GM19193 (cell line): ENCODE measurements around the gene CHTOP.
A peak's percentile ranks its signal among the peaks of the same experiment; 100 is the strongest.

Experiments used
- POLR2A ChIP-seq: IDR thresholded peaks from 4 replicates; pipeline ENCODE4 v1.6.1; 2011; ENCODE audit not compliant: insufficient read depth, insufficient read length; ENCODE audit errors: extremely low read depth

Gene CHTOP

DNA sequence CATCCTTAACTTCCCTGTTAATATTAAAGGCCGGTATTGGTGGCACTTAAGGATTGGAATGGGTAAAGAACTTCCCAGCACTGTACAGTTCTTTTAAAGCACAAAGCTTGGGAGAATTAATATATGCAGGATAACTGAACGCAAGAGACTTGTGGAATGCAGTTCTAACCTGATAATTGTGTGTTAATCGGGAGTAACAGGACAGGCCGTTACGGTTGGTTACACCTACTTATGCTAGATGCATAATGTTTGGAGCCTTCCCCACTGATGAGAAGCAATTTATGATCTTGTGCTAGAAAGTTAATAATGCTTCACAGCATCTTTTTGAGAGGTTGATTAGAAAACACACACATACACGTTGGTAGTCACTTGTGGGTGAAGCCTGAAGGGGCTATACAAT lies 7.0 kb downstream of the CHTOP start:
- no peak for TF ChIP-seq POLR2A

DNA sequence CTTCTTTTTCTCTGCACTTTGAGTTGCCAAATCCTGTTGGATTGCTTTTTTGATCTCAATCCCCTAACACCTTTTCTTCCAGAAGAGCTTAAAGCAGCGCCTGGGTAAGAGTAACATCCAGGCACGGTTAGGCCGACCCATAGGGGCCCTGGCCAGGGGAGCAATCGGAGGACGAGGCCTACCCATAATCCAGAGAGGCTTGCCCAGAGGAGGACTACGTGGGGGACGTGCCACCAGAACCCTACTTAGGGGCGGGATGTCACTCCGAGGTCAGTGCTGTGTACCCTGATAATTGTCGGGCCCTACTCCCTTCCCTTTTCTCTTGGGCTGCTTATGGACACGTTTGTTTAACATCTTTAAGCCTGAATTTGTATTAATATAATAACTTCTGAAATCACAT lies 8.3 kb downstream of the CHTOP start:
- TF ChIP-seq POLR2A, result no peak

DNA sequence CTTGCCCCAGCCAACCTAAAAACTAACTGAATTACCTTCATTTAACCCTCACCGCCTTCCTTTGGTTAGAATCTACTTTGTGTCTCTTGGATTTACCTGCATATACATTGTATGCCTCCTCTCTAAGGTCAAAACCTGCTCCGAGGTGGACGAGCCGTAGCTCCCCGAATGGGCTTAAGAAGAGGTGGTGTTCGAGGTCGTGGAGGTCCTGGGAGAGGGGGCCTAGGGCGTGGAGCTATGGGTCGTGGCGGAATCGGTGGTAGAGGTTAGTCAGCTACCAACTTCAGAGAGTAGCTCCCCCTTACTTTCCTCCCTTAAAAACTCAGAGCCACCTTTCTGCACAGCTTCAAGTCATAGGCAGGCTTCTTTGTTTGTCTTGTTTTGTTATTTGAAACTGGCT lies 9.2 kb downstream of the CHTOP start:
- no peak for TF ChIP-seq POLR2A

DNA sequence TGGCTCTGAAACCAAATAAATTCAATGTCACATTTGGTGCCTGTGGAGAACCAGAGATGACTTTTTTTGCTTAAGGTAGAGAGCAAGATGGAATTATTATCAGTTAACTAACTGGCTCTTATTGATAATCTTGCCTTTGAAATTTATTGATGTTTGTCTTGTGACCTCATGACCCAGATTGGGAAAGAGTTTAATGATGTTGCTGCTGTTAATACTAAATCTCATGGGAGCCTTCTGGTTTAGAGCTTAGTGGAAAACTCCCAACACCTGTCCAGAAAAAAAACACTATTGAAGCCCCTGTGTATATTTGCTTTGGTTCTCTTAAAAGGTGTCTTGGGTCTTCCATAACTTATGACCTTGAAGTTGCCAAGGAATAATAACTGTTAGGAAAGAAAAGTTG lies 9.9 kb downstream of the CHTOP start:
- TF ChIP-seq POLR2A, result no peak

DNA sequence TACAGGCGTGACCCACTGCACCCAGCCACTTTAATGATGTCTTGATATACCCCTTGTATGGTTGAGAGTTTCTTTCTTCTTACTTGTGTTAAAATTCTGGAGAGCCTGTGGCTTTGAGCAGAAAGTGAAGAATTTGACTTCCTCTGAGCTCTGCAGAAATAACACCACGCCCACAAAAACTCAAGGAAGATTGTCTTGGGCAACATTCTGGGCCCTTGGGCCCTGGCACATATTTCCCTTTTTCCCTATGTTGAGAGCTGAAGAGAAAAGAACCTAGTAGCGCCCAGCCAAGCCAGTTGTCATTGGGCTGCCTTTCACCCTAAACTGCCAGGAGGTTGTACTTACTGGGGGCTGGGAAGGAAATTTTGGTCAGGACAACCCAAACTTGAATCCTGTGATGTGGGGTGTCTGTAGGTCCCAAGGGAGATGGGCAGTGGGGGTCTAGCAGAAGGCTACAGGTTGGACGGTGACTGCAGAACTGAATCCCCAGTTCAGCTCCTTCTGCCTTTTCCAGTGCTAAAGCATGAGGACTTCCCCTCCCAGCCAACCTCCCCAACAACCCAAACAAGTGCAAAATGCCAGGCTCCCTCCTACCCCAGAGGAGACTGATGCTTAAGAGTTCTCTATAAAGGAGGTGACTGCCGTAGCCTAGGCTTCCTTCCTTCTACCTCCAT lies 12.9 kb downstream of the CHTOP start:
- no peak for TF ChIP-seq POLR2A

DNA sequence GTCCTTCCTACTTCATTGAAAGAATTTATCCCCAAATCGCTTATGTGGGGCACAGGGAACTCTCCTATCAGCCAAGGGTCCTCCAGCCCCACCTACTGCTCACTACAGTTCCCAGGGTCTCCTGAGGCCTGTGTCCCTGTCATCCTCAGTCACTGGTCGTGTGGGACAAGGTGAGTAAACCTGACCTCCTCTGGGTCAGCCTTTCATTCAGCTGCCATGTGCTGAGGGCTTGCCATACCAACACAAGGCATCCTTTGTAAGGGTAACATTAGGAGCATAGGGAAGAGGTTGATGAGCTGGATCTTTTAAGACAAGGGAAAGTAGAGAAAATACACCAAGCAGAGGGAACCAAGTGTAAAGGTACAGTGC lies 13.5 kb downstream of the CHTOP start:
- no peak for TF ChIP-seq POLR2A

DNA sequence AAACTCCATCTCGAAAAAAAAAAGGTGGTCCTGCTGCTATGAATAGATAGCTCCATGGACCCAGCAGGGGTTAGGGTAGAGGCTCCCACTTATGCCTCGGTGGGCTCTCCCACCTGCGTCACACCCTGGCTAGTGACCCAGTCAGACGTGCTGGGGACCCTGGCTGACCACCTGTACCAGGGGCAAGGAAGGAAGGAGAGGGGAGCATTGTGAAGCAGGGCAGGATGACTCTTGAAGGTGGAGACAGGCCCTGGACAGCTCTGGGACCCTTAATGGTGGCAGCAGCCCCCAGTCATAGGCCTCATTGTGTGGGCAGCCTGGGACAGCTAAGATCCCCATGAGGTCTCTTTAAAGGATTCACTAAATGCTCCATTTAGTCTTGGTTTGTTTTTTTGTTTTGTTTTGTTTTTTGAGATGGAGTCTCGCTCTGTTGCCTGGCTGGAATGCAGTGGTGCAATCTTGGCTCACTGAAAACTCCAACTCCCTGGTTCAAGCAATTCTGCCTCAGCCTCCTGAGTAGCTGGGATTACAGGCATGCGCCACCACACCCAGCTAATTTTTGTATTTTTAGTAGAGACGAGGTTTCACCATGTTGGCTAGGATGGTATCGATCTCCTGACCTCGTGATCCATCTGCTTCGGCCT lies 14.3 kb downstream of the CHTOP start:
- no peak for TF ChIP-seq POLR2A

DNA sequence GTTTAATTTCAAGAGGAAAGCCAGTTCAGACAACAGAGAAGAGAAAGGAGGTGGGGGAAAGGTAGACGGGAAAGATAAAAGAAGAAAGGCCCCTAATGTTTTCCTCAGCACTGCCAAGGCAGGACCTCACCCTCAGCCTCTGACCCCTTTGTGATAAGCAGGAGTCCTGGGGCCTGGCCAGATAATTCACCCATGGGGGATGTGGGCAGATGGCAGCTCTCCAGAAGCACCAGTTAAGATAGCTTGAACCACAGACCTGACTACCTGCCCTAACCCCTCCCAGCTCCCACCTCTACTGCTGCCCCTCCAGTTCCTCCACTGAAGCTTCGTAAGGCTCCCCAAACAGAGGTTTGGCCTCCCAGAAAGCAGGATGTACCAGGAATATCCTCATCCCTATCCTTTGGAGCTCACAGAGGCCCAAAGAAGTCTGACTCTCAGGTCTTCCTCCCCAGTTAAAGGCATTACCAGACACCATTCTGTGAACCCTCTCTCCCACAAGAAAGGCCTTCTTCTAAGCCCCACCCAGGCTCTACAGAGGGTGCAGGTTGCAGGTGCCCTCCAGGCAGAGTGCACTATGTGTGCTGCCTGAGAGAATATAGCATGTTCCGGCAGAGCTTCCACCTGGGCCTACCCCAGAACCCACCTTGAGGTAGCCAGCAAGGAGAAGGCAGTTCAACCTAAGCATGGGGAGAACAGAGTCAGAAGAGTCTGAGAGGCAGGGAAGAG lies 15.4 kb downstream of the CHTOP start:
- no peak for TF ChIP-seq POLR2A

DNA sequence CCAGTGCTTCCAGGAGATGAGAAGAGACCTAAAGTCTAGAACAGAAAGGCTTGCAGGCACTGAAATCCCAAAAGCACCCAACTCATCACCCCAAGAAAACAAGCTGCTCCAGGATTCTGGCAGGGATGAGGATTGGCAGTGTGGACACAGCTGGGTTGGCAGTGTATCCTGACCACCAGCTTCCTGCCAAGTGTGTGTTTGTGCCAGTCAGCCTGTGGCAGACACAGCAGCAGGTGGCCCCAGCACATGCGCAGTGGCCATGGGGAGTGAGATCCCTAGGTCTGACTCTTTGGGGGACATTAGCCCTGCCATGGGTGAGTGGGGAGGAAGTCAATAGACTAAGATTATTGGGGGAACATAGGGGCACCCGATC lies 16.0 kb downstream of the CHTOP start:
- peak; percentile 20 for TF ChIP-seq POLR2A

DNA sequence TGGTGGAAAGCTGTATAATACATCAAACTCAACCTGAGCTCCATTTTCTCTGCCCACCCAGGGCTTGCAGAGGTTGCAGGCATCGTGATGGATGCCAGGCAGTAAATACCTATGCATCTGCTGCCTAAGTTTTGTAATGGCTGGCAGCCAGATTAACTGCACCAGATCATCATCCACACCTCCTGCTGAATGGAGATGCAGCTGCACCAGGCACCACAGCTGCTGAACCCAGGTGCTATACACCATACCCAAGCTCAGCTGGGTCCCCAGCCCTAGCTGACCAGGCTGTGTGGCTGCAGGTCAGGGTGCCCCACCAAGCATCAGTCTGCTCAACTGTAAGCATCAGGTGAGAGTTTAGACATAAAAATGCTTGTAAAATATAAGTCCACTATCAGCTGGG lies 17.9 kb downstream of the CHTOP start:
- TF ChIP-seq POLR2A, result no peak

DNA sequence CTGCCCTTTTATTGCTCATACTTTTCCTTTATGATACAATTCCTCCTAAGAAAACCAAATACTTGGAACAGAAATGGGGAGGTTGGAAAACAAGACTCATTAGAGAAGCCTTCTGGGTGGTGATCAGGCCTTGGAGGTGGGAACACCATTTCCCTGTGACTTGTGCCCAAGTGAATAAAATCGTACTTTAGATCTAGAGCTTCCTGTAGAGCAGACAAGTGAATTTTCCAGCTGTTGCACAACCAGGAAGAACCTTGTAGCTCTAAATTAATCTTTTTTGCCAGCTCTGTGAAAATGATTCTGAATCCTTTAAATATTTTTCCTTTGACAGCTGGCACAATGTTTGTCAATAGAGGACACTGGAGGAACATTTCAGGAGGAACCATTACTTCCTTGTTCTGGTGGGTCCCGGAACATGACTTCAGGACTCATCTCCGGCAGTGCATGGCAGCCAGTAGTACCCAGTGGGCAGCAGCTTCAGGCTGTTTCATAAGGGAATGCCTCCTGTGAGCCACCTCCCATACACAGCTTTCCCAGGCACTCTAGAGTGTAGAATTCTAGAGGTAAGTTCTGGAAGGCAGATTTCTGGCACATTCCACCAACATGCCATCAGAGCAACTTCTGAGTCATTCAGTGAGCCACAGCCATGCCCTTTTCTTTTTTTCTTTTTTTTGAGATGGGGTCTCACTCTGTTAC lies 19.1 kb downstream of the CHTOP start:
- no peak for TF ChIP-seq POLR2A

DNA sequence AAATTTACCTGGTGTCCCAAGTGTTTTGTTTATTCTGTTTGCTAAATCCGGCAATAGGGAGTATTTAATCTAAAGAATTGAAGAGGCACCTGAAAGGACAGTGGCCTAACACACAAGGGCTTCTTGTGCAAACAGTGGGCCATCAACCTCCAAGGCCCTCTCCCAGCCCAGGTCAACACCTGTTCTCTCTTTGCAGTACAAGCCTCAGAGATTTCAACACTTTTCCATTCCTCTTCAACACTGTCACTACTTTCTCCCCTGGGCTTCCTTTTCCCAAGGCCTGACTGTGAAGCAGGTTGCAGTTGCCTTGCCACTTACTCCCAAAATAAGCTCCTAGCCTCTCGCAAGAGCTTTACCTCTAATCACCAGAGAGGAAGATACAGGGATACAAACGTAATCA lies 21.5 kb downstream of the CHTOP start:
- no peak for TF ChIP-seq POLR2A

DNA sequence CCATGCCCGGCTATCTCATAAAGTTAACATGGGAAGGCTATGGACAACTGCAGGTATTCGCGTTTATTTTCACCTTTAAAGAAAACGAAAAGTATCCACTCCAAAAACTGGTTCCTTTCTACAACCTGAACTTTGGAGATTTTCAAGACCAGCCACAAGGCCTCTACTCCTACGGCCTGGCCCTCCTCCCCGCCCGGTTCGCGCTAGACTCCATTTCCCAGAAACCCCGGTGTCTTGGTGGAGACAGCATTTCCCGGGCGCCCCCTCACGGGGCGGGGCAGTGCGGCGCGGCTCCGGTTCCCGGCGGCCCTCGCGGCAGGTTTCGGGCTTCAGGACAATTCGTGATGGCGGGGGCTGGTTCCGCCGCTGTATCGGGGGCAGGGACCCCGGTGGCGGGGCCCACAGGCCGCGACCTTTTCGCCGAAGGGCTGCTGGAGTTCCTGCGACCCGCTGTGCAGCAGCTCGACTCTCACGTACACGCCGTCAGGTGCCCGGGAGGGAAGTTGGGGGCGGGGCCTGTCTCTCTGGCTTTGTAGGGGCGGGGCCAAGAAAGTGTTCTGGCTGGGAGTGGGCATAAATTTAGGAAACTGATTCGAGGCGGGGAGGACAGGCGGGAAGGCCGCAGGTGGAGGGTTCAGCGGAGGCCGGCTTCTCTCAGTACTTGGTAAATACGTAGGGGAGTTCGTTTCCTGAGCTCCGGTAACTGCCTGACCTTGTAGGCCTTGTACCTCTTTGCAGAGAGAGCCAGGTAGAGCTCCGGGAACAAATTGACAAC lies 24.7 kb downstream of the CHTOP start, which contains the start of gene SNAPIN:
Gene SNAPIN, plus strand, starts transcription at position 304 of the 775 bp plus-strand sequence. Its CDS starts 41 bp downstream, at position 345.
- peak; percentile 90 for TF ChIP-seq POLR2A

DNA sequence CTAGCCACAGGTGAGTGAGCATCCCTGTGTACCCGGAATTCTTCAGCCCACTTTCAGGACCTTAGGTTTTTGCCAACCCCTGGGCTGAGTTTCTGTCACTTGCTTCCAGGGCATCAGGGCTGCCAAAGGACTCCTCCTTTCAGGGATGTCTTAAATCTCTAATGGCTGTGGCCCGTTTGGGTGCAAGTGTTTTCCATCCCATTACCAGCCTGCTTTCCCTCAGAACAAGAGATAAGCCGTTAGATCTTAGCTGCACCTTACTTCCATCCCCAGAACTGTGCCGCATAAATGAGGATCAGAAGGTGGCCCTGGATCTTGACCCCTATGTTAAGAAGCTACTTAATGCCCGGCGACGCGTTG lies 25.3 kb downstream of the CHTOP start:
- no peak for TF ChIP-seq POLR2A

DNA sequence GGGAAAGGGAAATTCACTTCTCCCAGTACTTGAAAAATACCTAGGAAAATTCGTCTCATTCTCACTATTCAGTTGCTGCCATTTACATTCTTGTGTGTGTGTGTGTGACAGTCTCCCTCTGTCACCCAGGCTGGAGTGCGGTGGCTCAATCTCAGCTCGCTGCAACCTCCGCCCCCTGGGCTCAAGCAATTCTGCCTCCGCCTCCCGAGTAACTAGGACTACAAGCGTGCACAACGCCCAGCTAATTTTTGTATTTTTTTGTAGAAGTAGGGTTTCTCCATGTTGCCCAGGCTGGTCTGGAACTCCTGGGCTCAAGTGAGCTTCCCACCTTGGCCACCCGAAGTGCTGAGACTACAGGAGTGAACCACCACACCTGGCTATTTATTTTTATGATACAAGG lies 25.8 kb downstream of the CHTOP start:
- no peak for TF ChIP-seq POLR2A
